22Rv1 (cell line): ENCODE results near the gene XXYLT1.

Source experiments
- H3K27ac ChIP-seq: fragments of 450-650 bp; 2 replicates; pipeline ENCODE4 v1.5.1; 2017
- CTCF ChIP-seq: fragments of 450-650 bp; IDR thresholded peaks from 2 replicates; pipeline ENCODE4 v1.5.1; 2017; ENCODE audit warnings: mild to moderate bottlenecking
- ZFX ChIP-seq: fragments of 450-650 bp; IDR thresholded peaks from 2 replicates; pipeline ENCODE4 v1.6.1; 2017; ENCODE audit warnings: antibody characterized with exemption, borderline replicate concordance

XXYLT1 gene

DNA sequence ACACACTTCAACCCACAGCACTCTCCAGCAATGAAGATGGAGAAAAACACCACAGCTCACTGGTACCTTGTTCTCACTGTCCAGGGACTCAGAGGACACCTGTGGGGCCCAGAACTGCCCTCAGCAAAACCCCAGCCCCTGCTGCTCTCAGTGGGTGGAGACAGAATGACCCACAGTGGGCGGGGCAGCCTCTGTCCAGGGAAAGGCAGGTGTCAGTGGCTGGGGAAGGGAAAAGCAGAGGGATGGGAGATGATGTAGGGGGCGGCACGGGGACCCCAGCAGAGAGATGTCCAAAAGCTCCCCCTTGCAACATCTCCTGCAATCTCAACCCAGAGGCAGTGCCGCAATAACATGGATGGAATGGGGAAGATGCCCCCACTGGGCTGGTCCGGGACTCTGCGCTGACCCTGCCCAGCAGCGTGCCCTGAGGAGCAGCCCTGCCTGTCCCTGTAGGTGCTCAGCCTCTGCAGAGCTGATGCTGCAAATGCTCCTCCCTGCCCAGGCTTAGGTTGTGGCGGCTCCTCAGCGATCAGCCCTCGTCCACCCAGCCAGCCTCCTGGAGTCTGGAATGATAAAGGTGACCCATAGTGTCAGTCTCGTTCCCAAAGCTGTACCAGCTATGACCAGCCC lies 193.9 kb downstream of the XXYLT1 start:
- TF ChIP-seq CTCF (no peak), ZFX (no peak)
- no peak overlapping the region for H3K27ac ChIP-seq

GRCh38 chr3:195075941-195076875 lies 194.8 kb downstream of the XXYLT1 start:
- TF ChIP-seq CTCF: no peak
- no peak for TF ChIP-seq ZFX
- H3K27ac ChIP-seq: no peak overlapping the region

DNA sequence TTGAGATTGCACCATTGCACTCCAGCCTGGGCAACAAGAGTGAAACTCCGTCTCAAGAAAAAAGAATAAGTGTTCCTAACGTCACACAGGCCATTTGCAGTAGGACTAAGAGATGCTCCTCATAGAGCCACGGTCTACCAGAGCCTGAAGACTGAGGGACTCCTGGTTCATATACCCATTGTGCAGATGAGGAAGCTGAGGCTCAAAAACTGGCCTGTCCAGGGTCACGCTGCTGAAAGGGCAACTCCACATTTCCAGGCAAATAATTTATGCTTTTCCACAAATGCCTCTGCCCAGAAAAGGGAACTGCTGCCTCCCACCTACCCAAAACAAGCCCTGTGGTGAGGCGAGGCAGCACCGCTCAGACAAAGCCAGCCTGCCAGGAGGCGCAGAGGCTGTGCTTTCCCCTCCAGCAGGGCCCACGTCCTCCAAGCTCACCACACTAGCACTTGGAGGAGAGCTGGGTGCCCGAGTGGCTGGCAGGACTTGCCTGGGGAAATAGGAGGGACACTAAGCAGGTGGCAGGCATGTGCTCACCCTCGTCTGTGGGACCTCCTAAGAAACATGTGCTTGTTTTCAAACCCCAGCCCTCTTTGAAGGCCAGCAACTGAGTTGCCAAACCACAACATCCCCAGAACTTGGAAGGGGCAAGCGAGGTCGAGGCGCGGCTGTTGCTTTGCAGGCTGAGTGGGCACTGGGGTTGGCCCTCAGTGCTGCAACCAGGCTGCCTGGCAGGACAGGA lies 195.6 kb downstream of the XXYLT1 start:
- TF ChIP-seq CTCF (no peak), ZFX (no peak)
- no peak overlapping the region for H3K27ac ChIP-seq

- TF ChIP-seq ZFX (no peak), CTCF (no peak)
- H3K27ac ChIP-seq: no peak overlapping the region
Observed at GRCh38 chr3:195073866-195074860, 196.8 kb downstream of the XXYLT1 start.

DNA sequence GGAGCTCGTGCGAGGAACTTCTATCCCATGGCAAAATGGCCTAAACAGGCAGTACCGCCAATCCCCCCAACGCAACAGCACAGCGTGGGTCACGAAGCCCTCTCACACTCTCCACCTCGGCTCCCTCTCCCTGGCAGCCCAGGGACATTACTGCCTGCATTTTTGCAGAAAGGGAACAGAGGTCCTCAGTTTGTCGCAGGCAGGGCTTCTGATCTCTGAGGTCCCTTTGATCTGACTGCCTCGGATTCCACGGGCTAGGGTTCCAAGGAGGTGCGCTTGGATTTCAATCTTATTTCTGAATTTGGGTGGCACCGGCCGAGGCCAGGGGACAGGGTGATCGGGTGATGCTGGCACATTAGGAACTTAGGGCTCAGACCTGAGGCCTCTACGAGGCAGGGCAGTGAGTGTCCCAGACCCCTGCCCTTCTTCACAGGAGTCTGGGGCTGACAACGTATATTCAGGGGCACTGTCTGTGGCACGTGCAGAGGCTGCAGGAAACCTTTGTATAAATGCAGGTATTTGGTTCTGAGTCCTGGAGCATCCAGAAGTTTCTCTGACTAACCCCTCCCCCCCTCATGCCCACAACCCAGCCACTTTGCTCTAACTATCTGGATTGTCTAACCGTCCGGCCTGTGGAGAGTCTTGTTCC lies 197.9 kb downstream of the XXYLT1 start:
- TF ChIP-seq CTCF: no peak
- no peak for TF ChIP-seq ZFX
- no peak overlapping the region for H3K27ac ChIP-seq
